OCI-LY7 (cell line): ENCODE data around the gene ZDHHC22. TPM values are rescaled to one million over a fixed set of nuclear protein-coding genes. Genes with fewer than 3 reads are reported as not detected.
A peak's percentile ranks its signal among the peaks of the same experiment; 100 is the strongest.

Experiments used
- BruUV-seq: library from RNA; stranded (reverse); fragments of 400-500 nt; replicated peaks from 2 replicates; lab custom pipeline; 2021; lab: Mats Ljungman, UMichigan
- CTCF ChIA-PET: fragments of 300-600 bp; sonication (Branson Sonifier 250); formaldehyde crosslinking; loops from one replicate; lab custom pipeline; 2022; ENCODE audit warnings: antibody characterized with exemption; ENCODE audit not compliant: unreplicated experiment; lab: Charles Lee
- POLR2A ChIA-PET: fragments of 300-600 bp; sonication (Branson Sonifier 250); formaldehyde crosslinking; loops from one replicate; lab custom pipeline; 2022; ENCODE audit warnings: antibody characterized with exemption; lab: Charles Lee
- DNase-seq: peaks from one replicate; pipeline ENCODE4 v3.0.0-alpha.2; 2015; ENCODE audit warnings: low spot score
- H2AFZ ChIP-seq: fragments of 200-600 bp; sonication (generic), shearing (Covaris generic); 2 replicates; pipeline ENCODE4 v1.6.1; 2014; ENCODE audit warnings: mild to moderate bottlenecking, antibody characterized with exemption, low read length, moderate library complexity
- H3K27ac ChIP-seq: fragments of 200-600 bp; sonication (generic); 2 replicates; pipeline ENCODE4 v1.5.1; 2014; ENCODE audit warnings: mixed run types, low read depth, mild to moderate bottlenecking, moderate library complexity, low read length, inconsistent platforms; ENCODE audit not compliant: poor library complexity, severe bottlenecking
- H3K36me3 ChIP-seq: fragments of 200-600 bp; sonication (generic); 2 replicates; pipeline ENCODE4 v1.6.1; 2014; ENCODE audit warnings: mild to moderate bottlenecking, antibody characterized with exemption, low read length, moderate library complexity, mixed read lengths; ENCODE audit not compliant: insufficient read depth
- H3K4me1 ChIP-seq: fragments of 200-600 bp; sonication (generic); 2 replicates; pipeline ENCODE4 v1.5.1; 2014; ENCODE audit warnings: mild to moderate bottlenecking, low read length; ENCODE audit not compliant: insufficient read depth, poor library complexity, severe bottlenecking
- H3K4me2 ChIP-seq: fragments of 200-600 bp; sonication (generic); 2 replicates; pipeline ENCODE4 v1.6.1; 2014; ENCODE audit warnings: mild to moderate bottlenecking, low read length
- H3K4me3 ChIP-seq: fragments of 200-600 bp; sonication (generic); 2 replicates; pipeline ENCODE4 v1.5.1; 2014; ENCODE audit warnings: mild to moderate bottlenecking, low read depth, low read length; ENCODE audit not compliant: poor library complexity, severe bottlenecking
- H3K79me2 ChIP-seq: fragments of 200-600 bp; sonication (generic); 2 replicates; pipeline ENCODE4 v1.6.1; 2016; ENCODE audit warnings: low read depth, mild to moderate bottlenecking, low read length, moderate library complexity, mixed read lengths; ENCODE audit not compliant: insufficient read depth
- H3K9me2 ChIP-seq: fragments of 200-600 bp; sonication (generic); 2 replicates; pipeline ENCODE4 v1.6.1; 2016; ENCODE audit warnings: mild to moderate bottlenecking, low read length, mixed read lengths; ENCODE audit not compliant: insufficient read depth
- H3K9me3 ChIP-seq: fragments of 200-600 bp; sonication (generic); 2 replicates; pipeline ENCODE4 v1.6.1; 2014; ENCODE audit warnings: mild to moderate bottlenecking, mixed run types, low read length, mixed read lengths
- H4K20me1 ChIP-seq: fragments of 200-600 bp; sonication (generic); 2 replicates; pipeline ENCODE4 v1.6.1; 2014; ENCODE audit warnings: mild to moderate bottlenecking, antibody characterized with exemption, low read length, moderate library complexity, mixed read lengths; ENCODE audit not compliant: insufficient read depth
- EZH2phosphoT487 ChIP-seq: fragments of 200-600 bp; sonication (generic); IDR thresholded peaks from 2 replicates; pipeline ENCODE4 v1.6.1; 2018; ENCODE audit warnings: low read depth, borderline replicate concordance, mild to moderate bottlenecking, mixed run types, antibody characterized with exemption, low read length, moderate library complexity, mixed read lengths
- intact Hi-C: fragments of 100-400 bp; cut with micrococcal nuclease; formaldehyde crosslinking; loops from one replicate; pipeline ENCODE4 v1.10.0; 2022; ENCODE audit not compliant: unreplicated experiment
- total RNA-seq, 2 experiments: library from RNA; depleted of rRNA in 1 of 2; stranded (reverse); fragments of >200 nt in 1 of 2; shearing (Covaris generic) in 1 of 2; gene quantifications; 2 replicates each; pipeline ENCODE4 v1.2.3, GENCODE V29; 2014 to 2022
- TF ChIP-seq, protein P1 (sequence below): fragments of 200-600 bp; sonication (generic); conservative IDR thresholded peaks from 2 replicates; pipeline ENCODE4 v1.5.1; 2014; ENCODE audit warnings: mild to moderate bottlenecking, antibody characterized with exemption, low read length, moderate library complexity, mixed read lengths

ZDHHC22 gene
- total RNA-seq, 2 experiments from 2014 or later, result not detected

DNA sequence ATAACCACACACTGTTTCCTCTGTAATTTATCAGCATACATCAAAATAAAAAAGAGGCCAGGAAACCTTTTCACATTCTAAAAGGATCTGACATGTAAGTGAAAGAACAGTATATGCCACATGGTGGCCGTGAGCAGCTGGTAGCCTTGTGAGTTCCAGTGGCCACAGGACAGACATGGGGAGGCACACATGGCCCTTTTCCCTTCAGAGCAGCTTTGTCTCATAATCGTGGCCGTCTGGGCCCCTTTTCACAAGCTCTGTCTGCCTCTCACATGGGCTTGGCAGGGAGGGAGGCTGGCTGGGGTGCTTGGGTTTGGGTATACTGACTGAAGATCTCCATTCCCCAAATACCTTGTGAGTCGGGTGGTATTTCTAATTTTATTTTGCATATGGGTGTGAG lies 1.5 kb upstream of the ZDHHC22 start:
- H2AFZ ChIP-seq, result no peak overlapping the region
- no peaks in the 10 kb centered on the region for H3K36me3 ChIP-seq
- no TSS peak for BruUV-seq
- H4K20me1 ChIP-seq, result no peaks in the 10 kb centered on the region; the same call in 1 of the 2 replicates
- H3K4me2 ChIP-seq, result no peak overlapping the region
- no peaks in the 10 kb centered on the region for H3K9me2 ChIP-seq
- CTCF ChIA-PET, result interaction anchor here (2.2 kb wide), 1 partner anchor 9 kb away, joined by 9 read pairs; no protein-coding TSS in a partner anchor
- TF ChIP-seq EZH2phosphoT487, result 0 out of 2 replicates have a peak, but pooled peaks have one; percentile 57
- TF ChIP-seq, protein P1, sequence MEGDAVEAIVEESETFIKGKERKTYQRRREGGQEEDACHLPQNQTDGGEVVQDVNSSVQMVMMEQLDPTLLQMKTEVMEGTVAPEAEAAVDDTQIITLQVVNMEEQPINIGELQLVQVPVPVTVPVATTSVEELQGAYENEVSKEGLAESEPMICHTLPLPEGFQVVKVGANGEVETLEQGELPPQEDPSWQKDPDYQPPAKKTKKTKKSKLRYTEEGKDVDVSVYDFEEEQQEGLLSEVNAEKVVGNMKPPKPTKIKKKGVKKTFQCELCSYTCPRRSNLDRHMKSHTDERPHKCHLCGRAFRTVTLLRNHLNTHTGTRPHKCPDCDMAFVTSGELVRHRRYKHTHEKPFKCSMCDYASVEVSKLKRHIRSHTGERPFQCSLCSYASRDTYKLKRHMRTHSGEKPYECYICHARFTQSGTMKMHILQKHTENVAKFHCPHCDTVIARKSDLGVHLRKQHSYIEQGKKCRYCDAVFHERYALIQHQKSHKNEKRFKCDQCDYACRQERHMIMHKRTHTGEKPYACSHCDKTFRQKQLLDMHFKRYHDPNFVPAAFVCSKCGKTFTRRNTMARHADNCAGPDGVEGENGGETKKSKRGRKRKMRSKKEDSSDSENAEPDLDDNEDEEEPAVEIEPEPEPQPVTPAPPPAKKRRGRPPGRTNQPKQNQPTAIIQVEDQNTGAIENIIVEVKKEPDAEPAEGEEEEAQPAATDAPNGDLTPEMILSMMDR, result no peak
- DNase-seq, result no peak
- no peaks in the 10 kb centered on the region for H3K4me1 ChIP-seq
- POLR2A ChIA-PET, result interaction anchor here (1.5 kb wide), 1 partner anchor 44 kb away, joined by 3 read pairs; no protein-coding TSS in a partner anchor
- intact Hi-C loops, result no loop called here
- no peak overlapping the region for H3K27ac ChIP-seq
- no peaks in the 10 kb centered on the region for H3K79me2 ChIP-seq
- H3K9me3 ChIP-seq, result no peaks in the 10 kb centered on the region
- no peak overlapping the region for H3K4me3 ChIP-seq

DNA sequence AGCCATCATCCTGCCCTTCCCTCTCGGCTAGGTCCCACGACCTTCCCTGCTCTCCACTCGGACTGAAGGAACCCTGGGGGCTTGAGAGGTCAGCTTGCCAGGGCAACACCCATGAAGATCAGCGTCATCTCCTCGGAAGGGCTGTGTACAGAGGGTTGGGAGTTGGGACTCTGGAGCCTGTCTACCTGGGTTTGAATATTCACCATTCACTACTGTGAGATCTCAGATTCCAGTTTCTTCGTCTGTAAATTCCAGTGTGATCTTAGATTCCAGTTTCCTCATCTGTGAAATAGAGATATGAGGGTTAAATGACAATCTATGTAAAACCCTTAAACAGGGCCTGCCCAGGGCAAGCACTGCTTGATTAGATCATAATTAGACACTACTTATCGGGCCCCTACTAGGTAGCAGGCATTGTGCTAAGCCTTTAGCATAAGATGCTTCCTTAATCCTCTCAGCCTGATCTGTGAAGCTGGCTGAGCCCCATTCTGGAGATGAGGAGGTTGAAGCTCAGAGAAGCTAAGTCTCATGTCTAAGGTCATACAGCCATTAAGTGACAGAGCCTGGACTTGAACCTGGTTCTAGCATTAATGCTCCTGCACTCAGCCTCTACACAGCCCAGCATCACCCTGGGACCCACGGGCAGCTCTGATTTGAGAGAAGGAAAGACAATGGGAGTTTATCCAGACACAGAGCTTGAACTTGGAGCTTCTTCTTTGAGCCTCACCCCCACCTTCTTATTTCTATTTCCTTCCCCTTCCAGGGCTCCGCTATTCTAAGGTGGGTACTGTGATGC lies 612 bp upstream of the ZDHHC22 start:
- no peak for TF ChIP-seq EZH2phosphoT487
- TF ChIP-seq, protein P1, result no peak
- Histone ChIP-seq H2AFZ (no peak overlapping the region), H3K9me3 (no peaks in the 10 kb centered on the region), H3K4me1 (no peaks in the 10 kb centered on the region), H3K36me3 (no peaks in the 10 kb centered on the region), H3K9me2 (no peaks in the 10 kb centered on the region), H3K4me3 (no peak overlapping the region), H4K20me1 (no peaks in the 10 kb centered on the region; the same call in 1 of the 2 replicates), H3K79me2 (no peaks in the 10 kb centered on the region), H3K4me2 (no peak overlapping the region), H3K27ac (no peak overlapping the region)
- ChIA-PET POLR2A (interaction anchor here (0.7 to 1.5 kb wide), 3 partner anchors 43 to 99 kb away, joined by 3 read pairs; no protein-coding TSS in a partner anchor), CTCF (interaction anchor here (2.2 kb wide), 1 partner anchor 10 kb away, joined by 9 read pairs; no protein-coding TSS in a partner anchor)
- intact Hi-C loops, result no loop called here
- no peak for DNase-seq
- no TSS peak for BruUV-seq
